ENCODE data around the gene CCDC89. TPM values are rescaled to one million over a fixed set of nuclear protein-coding genes. Genes with fewer than 3 reads are reported as not detected.

The CCDC89 gene
- total and polyA plus RNA-seq, 2 of the 4 experiments (the other 2 are of a cell fraction), result 4.0 to 7.9 TPM

GRCh38 chr11:85710917-85711316 lies 24.9 kb upstream of the CCDC89 start:
- H4K91ac ChIP-seq (ENCODE audit: insufficient read depth, low read depth, low read length), result no peak overlapping the region
- no peak overlapping the region for H3K56ac ChIP-seq (ENCODE audit: extremely low read depth, insufficient read depth, low read length)
- 0 out of 2 replicates have a peak overlapping the region, but pooled peaks have one; percentile 39 for H3K23ac ChIP-seq (ENCODE audit: low read depth, low read length)
- H2AFZ ChIP-seq (replicated peaks; ENCODE audit: low read length, poor library complexity), result no peak overlapping the region
- peaks cover 18% of the 10 kb centered on the region for H3K36me3 ChIP-seq (ENCODE audit: control insufficient read depth, insufficient read depth, low read length)
- peaks cover 2% of the 10 kb centered on the region; the same call in 1 of the 2 replicates for H3K4me1 ChIP-seq (ENCODE audit: control insufficient read depth, insufficient read depth, low read length)
- no peak overlapping the region for H2AK9ac ChIP-seq (replicated peaks; ENCODE audit: low read depth, low read length, poor library complexity)
- POLR2A ChIA-PET (ENCODE audit: unreplicated experiment), result no interaction called here
- peaks cover 7 to 16% of the 10 kb centered on the region in 2 experiments; a peak in 3 of 4 replicates for H3K79me1 ChIP-seq (ENCODE audit: low read depth in 1 of 2, low read length in 2 of 2)
- intact Hi-C loops (cut with micrococcal nuclease), result no loop called here
- no peak overlapping the region for H2BK5ac ChIP-seq (ENCODE audit: low read depth, low read length, poor library complexity, severe bottlenecking)
- no peak overlapping the region for H3K9ac ChIP-seq (ENCODE audit: low read depth, low read length)
- in situ Hi-C loops (cut with MboI; ENCODE audit: low sequenced_read_pairs), result no loop called here
- DNase-seq, result peak; percentile 56
- H3K4ac ChIP-seq (ENCODE audit: low read depth, low read length), result no peak overlapping the region
- no peak overlapping the region for H2BK20ac ChIP-seq (ENCODE audit: low read depth, low read length)
- no TSS peak for BruUV-seq (replicated peaks)
- no peak overlapping the region for H3K27ac ChIP-seq (ENCODE audit: insufficient read depth, low read length)
- no peak overlapping the region for H3K4me3 ChIP-seq (ENCODE audit: insufficient read depth, low read depth, low read length)
- no peaks in the 10 kb centered on the region for H4K20me1 ChIP-seq (ENCODE audit: insufficient read depth, low read length)
- H3K18ac ChIP-seq (ENCODE audit: low read depth, low read length), result no peak overlapping the region
- 0 out of 2 replicates have a peak overlapping the region, but pooled peaks have one; percentile 43 for H3K14ac ChIP-seq (replicated peaks; ENCODE audit: low read depth, low read length)
- WGBS, 2 experiments (ENCODE audit: extremely low coverage in 2 of 2, insufficient read length in 1 of 2), result no CpG with 5 or more reads among the region's 5 CpGs
- H3K9me1 ChIP-seq (ENCODE audit: insufficient read depth, low read length), result peaks cover 3% of the 10 kb centered on the region
- dilution Hi-C loops (cut with HindIII; ENCODE audit: low sequenced_read_pairs, unreplicated experiment), result no loop called here
- H4K8ac ChIP-seq (ENCODE audit: low read depth in 2 of 2, low read length in 2 of 2), result 0 out of 4 replicates have a peak overlapping the region, but pooled peaks of 1 of the 2 experiments have one; percentile 29
- no peaks in the 10 kb centered on the region for H3K27me3 ChIP-seq (ENCODE audit: control insufficient read depth, insufficient read depth, low read length)
- peak overlapping the region; percentile 4 for H3K4me2 ChIP-seq (ENCODE audit: low read depth, low read length)
- no peaks in the 10 kb centered on the region for H3K9me3 ChIP-seq (ENCODE audit: control insufficient read depth, insufficient read depth, low read length)
- CTCF ChIA-PET, result interaction anchor here (0.9 kb wide), 1 partner anchor 115 kb away, joined by 4 read pairs; no protein-coding TSS in a partner anchor
- H4K5ac ChIP-seq (ENCODE audit: low read depth, low read length), result no peak overlapping the region
- TF ChIP-seq USF2 (IDR thresholded peaks at IDR 0.05; ENCODE audit: low read depth, low read length) (no peak), MXI1 (IDR thresholded peaks at IDR 0.05; ENCODE audit: borderline replicate concordance, low read depth, low read length) (no peak), NFE2L2 (IDR thresholded peaks at IDR 0.05; ENCODE audit: low read depth, low read length) (no peak), ELK1 (IDR thresholded peaks at IDR 0.05; ENCODE audit: borderline replicate concordance, low read depth, low read length) (no peak)
- H2AK5ac ChIP-seq (ENCODE audit: low read depth, low read length), result no peak overlapping the region
- 0 out of 3 replicates have a peak overlapping the region, but pooled peaks have one; percentile 30 for H2BK15ac ChIP-seq (ENCODE audit: low read depth, low read length)
- H2BK120ac ChIP-seq (ENCODE audit: low read depth, low read length), result no peak overlapping the region
- ATAC-seq (ENCODE audit: low read depth), result peak; percentile 65

Data from IMR-90 (cell line).